ENCODE results near the gene DLG2. TPM values are rescaled to one million over a fixed set of nuclear protein-coding genes. Genes with fewer than 3 reads are reported as not detected.

The DLG2 gene
- polyA plus RNA-seq, 3 donors: 0.24 to 0.39 TPM; not detected in 1

DNA sequence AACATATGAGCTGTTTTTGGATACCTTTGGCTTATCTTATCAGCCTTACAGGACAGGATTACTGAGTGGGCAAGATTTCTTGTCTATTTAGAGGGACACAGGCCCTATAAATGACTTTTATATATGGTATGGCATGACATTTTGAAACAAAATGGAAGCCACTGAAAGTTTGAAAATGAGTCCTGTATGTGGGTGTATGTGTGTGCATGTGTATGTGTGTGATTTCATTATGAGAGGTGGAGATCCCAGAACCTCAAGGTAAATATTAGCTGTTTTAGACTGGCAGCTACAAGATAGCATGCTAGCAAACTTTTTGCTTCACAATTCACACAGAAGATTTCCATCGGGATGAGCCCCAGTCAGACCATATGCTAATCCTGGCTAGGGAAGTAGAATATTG lies 1370.5 kb downstream of the DLG2 start:
- no peaks in the 10 kb centered on the region for H3K27me3 ChIP-seq (ENCODE audit: control insufficient read depth in 2 of 2, insufficient read depth in 2 of 2, low read length in 2 of 2)
- no peak for TF ChIP-seq CTCF (IDR thresholded peaks at IDR 0.05)
- H3K4me3 ChIP-seq (replicated peaks in 1 of 3; ENCODE audit: low read depth in 2 of 3, low read length in 3 of 3): no peak overlapping the region
- DNase-seq: no peak
- Mint-ChIP-seq H3K4me3 (no peak overlapping the region), H3K9me3 (peaks cover 0 to 16% (median 4%) of the 10 kb centered on the region in 7 donors), H3K36me3 (no peaks in the 10 kb centered on the region), H3K27me3 (ENCODE audit: low read depth in 3 of 3) (peaks cover 0 to 3% (median 2%) of the 10 kb centered on the region in 3 donors), H3K4me1 (no peaks in the 10 kb centered on the region), H3K27ac (no peak overlapping the region)
- H3K27ac ChIP-seq (ENCODE audit: low read depth in 1 of 2, low read length in 2 of 2): no peak overlapping the region
- no peak overlapping the region for H3K9ac ChIP-seq (ENCODE audit: insufficient read depth, low read length, poor library complexity, severe bottlenecking)
- no peak overlapping the region for H3K4me2 ChIP-seq (replicated peaks; ENCODE audit: extremely low read depth, low read length, poor library complexity, severe bottlenecking)
- H4K20me1 ChIP-seq (ENCODE audit: insufficient read depth, low read length): no peaks in the 10 kb centered on the region
- intact Hi-C loops (cut with micrococcal nuclease): no loop called here
- H3K9me3 ChIP-seq (replicated peaks in 1 of 2; ENCODE audit: control insufficient read depth in 1 of 2, insufficient read depth in 1 of 2, low read length in 2 of 2): no peaks in the 10 kb centered on the region
- H2AFZ ChIP-seq (ENCODE audit: insufficient read depth, low read depth, low read length, poor library complexity, severe bottlenecking): no peak overlapping the region
- no peaks in the 10 kb centered on the region for H3K79me2 ChIP-seq (ENCODE audit: insufficient read depth, low read length)
- H3K4me1 ChIP-seq (ENCODE audit: control insufficient read depth in 1 of 2, insufficient read depth in 2 of 2, low read length in 2 of 2): no peaks in the 10 kb centered on the region
- no peaks in the 10 kb centered on the region for H3K36me3 ChIP-seq (replicated peaks in 1 of 2; ENCODE audit: control insufficient read depth in 1 of 2, insufficient read depth in 2 of 2, low read length in 2 of 2)
- WGBS (ENCODE audit: insufficient coverage): no CpG with 5 or more reads among the region's 1 CpG

DNA sequence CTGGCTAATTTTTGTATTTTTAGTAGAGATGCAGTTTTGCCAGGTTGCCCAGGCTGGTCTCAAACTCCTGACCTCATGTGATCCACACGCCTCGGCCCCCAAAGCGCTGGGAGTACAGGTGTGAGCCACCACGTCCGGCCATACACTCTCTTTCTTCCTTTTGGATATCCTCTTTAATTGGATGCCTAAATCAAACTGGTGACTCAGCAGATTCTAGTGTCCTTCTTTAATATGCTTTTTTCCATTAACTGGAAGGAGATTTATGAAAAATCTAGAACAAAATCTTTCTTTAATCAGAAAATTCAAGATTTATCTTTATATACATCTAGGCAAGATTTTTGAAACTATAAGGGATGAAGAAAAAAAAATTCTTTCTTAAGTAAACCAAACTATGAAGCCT lies 1371.7 kb downstream of the DLG2 start:
- no peak overlapping the region for H3K27ac Mint-ChIP-seq
- peaks cover 0 to 3% (median 2%) of the 10 kb centered on the region in 3 donors for H3K27me3 Mint-ChIP-seq (ENCODE audit: low read depth in 3 of 3)
- Histone ChIP-seq H3K4me2 (replicated peaks; ENCODE audit: extremely low read depth, low read length, poor library complexity, severe bottlenecking) (no peak overlapping the region), H3K27me3 (ENCODE audit: control insufficient read depth in 2 of 2, insufficient read depth in 2 of 2, low read length in 2 of 2) (no peaks in the 10 kb centered on the region), H3K4me1 (ENCODE audit: control insufficient read depth in 1 of 2, insufficient read depth in 2 of 2, low read length in 2 of 2) (no peaks in the 10 kb centered on the region), H4K20me1 (ENCODE audit: insufficient read depth, low read length) (no peaks in the 10 kb centered on the region), H3K79me2 (ENCODE audit: insufficient read depth, low read length) (no peaks in the 10 kb centered on the region), H3K4me3 (replicated peaks in 1 of 3; ENCODE audit: low read depth in 2 of 3, low read length in 3 of 3) (no peak overlapping the region), H3K27ac (ENCODE audit: low read depth in 1 of 2, low read length in 2 of 2) (no peak overlapping the region), H3K36me3 (replicated peaks in 1 of 2; ENCODE audit: control insufficient read depth in 1 of 2, insufficient read depth in 2 of 2, low read length in 2 of 2) (no peaks in the 10 kb centered on the region), H3K9me3 (replicated peaks in 1 of 2; ENCODE audit: control insufficient read depth in 1 of 2, insufficient read depth in 1 of 2, low read length in 2 of 2) (no peaks in the 10 kb centered on the region), H2AFZ (ENCODE audit: insufficient read depth, low read depth, low read length, poor library complexity, severe bottlenecking) (no peak overlapping the region), H3K9ac (ENCODE audit: insufficient read depth, low read length, poor library complexity, severe bottlenecking) (no peak overlapping the region)
- H3K9me3 Mint-ChIP-seq: peaks cover 0 to 16% (median 4%) of the 10 kb centered on the region in 7 donors
- H3K4me3 Mint-ChIP-seq: no peak overlapping the region
- DNase-seq: no peak
- no peak for TF ChIP-seq CTCF (IDR thresholded peaks at IDR 0.05)
- intact Hi-C loops (cut with micrococcal nuclease): no loop called here
- H3K4me1 Mint-ChIP-seq: no peaks in the 10 kb centered on the region
- WGBS (ENCODE audit: insufficient coverage): 62% methylated on average over 5 of the region's 5 CpGs
- H3K36me3 Mint-ChIP-seq: no peaks in the 10 kb centered on the region

Data from CD14-positive monocyte (primary cell).